GM10266 (cell line): ENCODE data around the gene IARS2.

Experiments used
- DNase-seq: peaks from one replicate; pipeline ENCODE4 v3.0.0; 2012; ENCODE audit errors: extremely low spot score
- CTCF ChIP-seq: IDR thresholded peaks from 2 replicates; pipeline ENCODE4 v1.5.1; 2012; ENCODE audit warnings: mild to moderate bottlenecking, low read depth; ENCODE audit not compliant: control insufficient read depth, insufficient read depth; ENCODE audit errors: missing control alignments

Gene IARS2

GRCh38 chr1:220137019-220137786 lies 43.3 kb downstream of the IARS2 start:
- DNase-seq: no peak
- TF ChIP-seq CTCF: no peak

- TF ChIP-seq CTCF: no peak
- DNase-seq: no peak
Observed at GRCh38 chr1:220139966-220140365, 46.0 kb downstream of the IARS2 start.

- no peak for TF ChIP-seq CTCF
Observed at GRCh38 chr1:220144051-220144450, 50.1 kb downstream of the IARS2 start.

GRCh38 chr1:220149742-220150141 lies 55.8 kb downstream of the IARS2 start:
- DNase-seq: no peak
- TF ChIP-seq CTCF: no peak

More at GRCh38 chr1:220144051-220144450, 50.1 kb downstream of the IARS2 start:
- DNase-seq: no peak

- TF ChIP-seq CTCF: no peak
- DNase-seq: no peak
Observed at GRCh38 chr1:220151454-220151853, 57.5 kb downstream of the IARS2 start.

GRCh38 chr1:220153147-220153546 lies 59.2 kb downstream of the IARS2 start:
- DNase-seq: no peak

GRCh38 chr1:220156620-220157146 lies 62.8 kb downstream of the IARS2 start:
- DNase-seq: no peak
- TF ChIP-seq CTCF: no peak

More at GRCh38 chr1:220153147-220153546, 59.2 kb downstream of the IARS2 start:
- no peak for TF ChIP-seq CTCF
